ENCODE data around the gene NDRG3. TPM values are rescaled to one million over a fixed set of nuclear protein-coding genes. Genes with fewer than 3 reads are reported as not detected.

The NDRG3 gene
- total and polyA plus RNA-seq, 2 donors from 2014 or later, result 25.3 to 26.4 TPM

GRCh38 chr20:36666181-36666740, 79.6 kb downstream of the NDRG3 start:
- H3K4me1 ChIP-seq (ENCODE audit: control insufficient read depth in 2 of 3, insufficient read depth in 2 of 3, low read depth in 1 of 3, low read length in 3 of 3), result no peaks in the 10 kb centered on the region
- H3K27ac ChIP-seq (ENCODE audit: low read depth in 2 of 2, low read length in 2 of 2), result no peak overlapping the region
- no peaks in the 10 kb centered on the region for H3K9me3 ChIP-seq (ENCODE audit: control insufficient read depth in 2 of 3, insufficient read depth in 1 of 3, low read length in 3 of 3)
- H3K36me3 ChIP-seq (ENCODE audit: control insufficient read depth in 2 of 3, insufficient read depth in 3 of 3, low read length in 3 of 3), result peaks cover 0 to 4% (median 0%) of the 10 kb centered on the region in 3 donors
- intact Hi-C loops (cut with DNase I), result no loop called here
- no peak overlapping the region for H3K9ac ChIP-seq (ENCODE audit: low read length in 3 of 3)
- no peak overlapping the region for H3K4me3 ChIP-seq (ENCODE audit: low read length in 3 of 3)
- no peaks in the 10 kb centered on the region for H3K27me3 ChIP-seq (ENCODE audit: control insufficient read depth, insufficient read depth, low read length)
- TF ChIP-seq CTCF (IDR thresholded peaks at IDR 0.05; ENCODE audit: borderline replicate concordance, extremely low read depth, insufficient read depth), result no peak
- FAIRE-seq, result no peak
- peak in 1 of 5 donors; percentile 19 for DNase-seq

- intact Hi-C loops (cut with DNase I), result no loop called here
- TF ChIP-seq CTCF (IDR thresholded peaks at IDR 0.05; ENCODE audit: borderline replicate concordance, extremely low read depth, insufficient read depth), result no peak
- H3K27ac ChIP-seq (ENCODE audit: low read depth in 2 of 2, low read length in 2 of 2), result no peak overlapping the region
- no peak overlapping the region for H3K9ac ChIP-seq (ENCODE audit: low read length in 3 of 3)
- H3K4me3 ChIP-seq (ENCODE audit: low read length in 3 of 3), result no peak overlapping the region
- DNase-seq (no peak), FAIRE-seq (no peak)
- H3K27me3 ChIP-seq (ENCODE audit: control insufficient read depth, insufficient read depth, low read length), result no peaks in the 10 kb centered on the region
- H3K9me3 ChIP-seq (ENCODE audit: control insufficient read depth in 2 of 3, insufficient read depth in 1 of 3, low read length in 3 of 3), result no peaks in the 10 kb centered on the region
- no peaks in the 10 kb centered on the region for H3K4me1 ChIP-seq (ENCODE audit: control insufficient read depth in 2 of 3, insufficient read depth in 2 of 3, low read depth in 1 of 3, low read length in 3 of 3)
- H3K36me3 ChIP-seq (ENCODE audit: control insufficient read depth in 2 of 3, insufficient read depth in 3 of 3, low read length in 3 of 3), result peaks cover 0 to 7% (median 0%) of the 10 kb centered on the region in 3 donors
These were observed 82.9 kb downstream of the NDRG3 start for GRCh38 chr20:36663031-36663430.

- H3K36me3 ChIP-seq (ENCODE audit: control insufficient read depth in 2 of 3, insufficient read depth in 3 of 3, low read length in 3 of 3), result peaks cover 0 to 11% (median 5%) of the 10 kb centered on the region in 3 donors
These were observed 87.6 kb downstream of the NDRG3 start for GRCh38 chr20:36658300-36658699.

More at GRCh38 chr20:36658300-36658699, 87.6 kb downstream of the NDRG3 start:
- Histone ChIP-seq H3K9me3 (ENCODE audit: control insufficient read depth in 2 of 3, insufficient read depth in 1 of 3, low read length in 3 of 3) (no peaks in the 10 kb centered on the region), H3K9ac (ENCODE audit: low read length in 3 of 3) (no peak overlapping the region), H3K4me3 (ENCODE audit: low read length in 3 of 3) (no peak overlapping the region), H3K27me3 (ENCODE audit: control insufficient read depth, insufficient read depth, low read length) (no peaks in the 10 kb centered on the region), H3K4me1 (ENCODE audit: control insufficient read depth in 2 of 3, insufficient read depth in 2 of 3, low read depth in 1 of 3, low read length in 3 of 3) (no peaks in the 10 kb centered on the region), H3K27ac (ENCODE audit: low read depth in 2 of 2, low read length in 2 of 2) (no peak overlapping the region)
- DNase-seq (no peak), FAIRE-seq (no peak)
- no peak for TF ChIP-seq CTCF (IDR thresholded peaks at IDR 0.05; ENCODE audit: borderline replicate concordance, extremely low read depth, insufficient read depth)
- intact Hi-C loops (cut with DNase I), result no loop called here
